ENCODE data around the gene IFNB1. TPM values are rescaled to one million over a fixed set of nuclear protein-coding genes. Genes with fewer than 3 reads are reported as not detected.

Gene IFNB1
- total RNA-seq, 1 experiment from 2014 or later = not detected

DNA sequence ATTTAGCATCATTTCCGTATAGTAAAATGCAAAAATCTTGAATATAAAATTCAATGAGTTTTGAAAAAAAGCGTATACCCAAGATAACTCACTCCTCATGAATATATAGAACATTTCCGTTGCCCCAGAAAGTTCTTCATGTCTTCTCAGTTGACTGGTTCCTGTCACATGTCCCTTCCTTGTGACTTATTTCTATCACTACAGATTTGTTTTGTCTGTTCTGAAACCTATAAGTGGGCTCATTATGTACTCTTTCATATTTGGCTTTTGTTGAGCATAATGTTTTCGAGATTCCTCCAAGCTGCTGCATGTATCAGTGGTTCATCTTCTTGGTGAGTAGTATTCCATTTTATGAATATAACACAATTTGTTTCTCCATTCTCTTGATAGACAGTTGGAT is 35.3 kb downstream of the IFNB1 start:
- Mint-ChIP-seq H3K4me3 (ENCODE audit: unreplicated experiment) (no peak overlapping the region), H3K36me3 (ENCODE audit: insufficient read depth, unreplicated experiment) (no peaks in the 10 kb centered on the region), H3K4me1 (ENCODE audit: insufficient read depth, unreplicated experiment) (no peaks in the 10 kb centered on the region), H3K27me3 (ENCODE audit: insufficient read depth, unreplicated experiment) (no peaks in the 10 kb centered on the region), H3K9me3 (ENCODE audit: unreplicated experiment) (no peaks in the 10 kb centered on the region), H3K27ac (ENCODE audit: low read depth, unreplicated experiment) (no peak overlapping the region)
- no peak for DNase-seq (ENCODE audit: unreplicated experiment)
- BruUV-seq (replicated peaks) = no TSS peak
- intact Hi-C loops (cut with micrococcal nuclease) = no loop called here
- ChIA-PET POLR2A (no interaction called here), CTCF (no interaction called here)
- no peak for TF ChIP-seq CTCF (IDR thresholded peaks at IDR 0.05; ENCODE audit: unreplicated experiment)

- Mint-ChIP-seq H3K9me3 (ENCODE audit: unreplicated experiment) (no peaks in the 10 kb centered on the region), H3K27ac (ENCODE audit: low read depth, unreplicated experiment) (no peak overlapping the region), H3K27me3 (ENCODE audit: insufficient read depth, unreplicated experiment) (no peaks in the 10 kb centered on the region), H3K4me3 (ENCODE audit: unreplicated experiment) (no peak overlapping the region), H3K4me1 (ENCODE audit: insufficient read depth, unreplicated experiment) (no peaks in the 10 kb centered on the region), H3K36me3 (ENCODE audit: insufficient read depth, unreplicated experiment) (no peaks in the 10 kb centered on the region)
- no peak for DNase-seq (ENCODE audit: unreplicated experiment)
- ChIA-PET CTCF (no interaction called here), POLR2A (no interaction called here)
- no TSS peak for BruUV-seq (replicated peaks)
- no peak for TF ChIP-seq CTCF (IDR thresholded peaks at IDR 0.05; ENCODE audit: unreplicated experiment)
- intact Hi-C loops (cut with micrococcal nuclease) = no loop called here
Measured at GRCh38 chr9:21039302-21039701, 38.4 kb downstream of the IFNB1 start.

DNA sequence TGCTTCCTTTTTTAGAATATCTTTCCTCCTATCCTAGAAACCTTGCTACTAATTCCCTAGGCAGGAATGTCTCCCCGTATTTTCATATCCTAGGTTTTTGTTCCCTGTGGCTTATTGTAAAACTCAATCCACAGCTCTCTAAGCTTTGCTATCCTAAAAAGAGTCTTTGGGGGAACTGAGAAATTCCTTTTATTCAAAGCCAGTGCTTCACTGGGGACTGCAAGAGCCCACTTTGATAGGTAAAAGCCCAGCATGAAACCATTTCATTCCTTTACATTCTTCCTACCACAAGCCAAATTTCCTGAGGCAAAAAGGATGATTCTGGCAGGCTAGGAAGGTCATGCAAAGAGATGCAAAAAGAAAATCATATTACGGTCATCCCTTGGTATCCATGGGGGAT is 40.5 kb downstream of the IFNB1 start:
- H3K27me3 Mint-ChIP-seq (ENCODE audit: insufficient read depth, unreplicated experiment) = no peaks in the 10 kb centered on the region
- ChIA-PET POLR2A (no interaction called here), CTCF (no interaction called here)
- no peak overlapping the region for H3K4me3 Mint-ChIP-seq (ENCODE audit: unreplicated experiment)
- BruUV-seq (replicated peaks) = no TSS peak
- no peak overlapping the region for H3K27ac Mint-ChIP-seq (ENCODE audit: low read depth, unreplicated experiment)
- intact Hi-C loops (cut with micrococcal nuclease) = no loop called here
- no peak for DNase-seq (ENCODE audit: unreplicated experiment)
- no peaks in the 10 kb centered on the region for H3K4me1 Mint-ChIP-seq (ENCODE audit: insufficient read depth, unreplicated experiment)
- no peak for TF ChIP-seq CTCF (IDR thresholded peaks at IDR 0.05; ENCODE audit: unreplicated experiment)
- no peaks in the 10 kb centered on the region for H3K36me3 Mint-ChIP-seq (ENCODE audit: insufficient read depth, unreplicated experiment)
- H3K9me3 Mint-ChIP-seq (ENCODE audit: unreplicated experiment) = no peaks in the 10 kb centered on the region

- intact Hi-C loops (cut with micrococcal nuclease) = no loop called here
- BruUV-seq (replicated peaks) = no TSS peak
- Mint-ChIP-seq H3K36me3 (ENCODE audit: insufficient read depth, unreplicated experiment) (no peaks in the 10 kb centered on the region), H3K27me3 (ENCODE audit: insufficient read depth, unreplicated experiment) (no peaks in the 10 kb centered on the region), H3K9me3 (ENCODE audit: unreplicated experiment) (no peaks in the 10 kb centered on the region), H3K4me3 (ENCODE audit: unreplicated experiment) (no peak overlapping the region), H3K27ac (ENCODE audit: low read depth, unreplicated experiment) (no peak overlapping the region), H3K4me1 (ENCODE audit: insufficient read depth, unreplicated experiment) (no peaks in the 10 kb centered on the region)
- no peak for DNase-seq (ENCODE audit: unreplicated experiment)
- no peak for TF ChIP-seq CTCF (IDR thresholded peaks at IDR 0.05; ENCODE audit: unreplicated experiment)
- POLR2A ChIA-PET = no interaction called here
- CTCF ChIA-PET = no interaction called here
Measured at GRCh38 chr9:21031808-21032183, 45.9 kb downstream of the IFNB1 start.
